EH (cell line): ENCODE results near the gene LRRC28.

ENCODE experiments used
- DNase-seq: peaks from one replicate; pipeline ENCODE4 v3.0.0-alpha.2; 2015; ENCODE audit warnings: low read depth

Gene LRRC28

GRCh38 chr15:99249270-99249841, 1.9 kb upstream of the LRRC28 start, which contains the start of gene TTC23:
TTC23 (minus strand) TSS chr15:99249581; CDS start chr15:99228712, 20,869 bp downstream.
- peak; percentile 92 for DNase-seq

GRCh38 chr15:99250001-99250400, 1.3 kb upstream of the LRRC28 start:
- DNase-seq, result no peak

DNA sequence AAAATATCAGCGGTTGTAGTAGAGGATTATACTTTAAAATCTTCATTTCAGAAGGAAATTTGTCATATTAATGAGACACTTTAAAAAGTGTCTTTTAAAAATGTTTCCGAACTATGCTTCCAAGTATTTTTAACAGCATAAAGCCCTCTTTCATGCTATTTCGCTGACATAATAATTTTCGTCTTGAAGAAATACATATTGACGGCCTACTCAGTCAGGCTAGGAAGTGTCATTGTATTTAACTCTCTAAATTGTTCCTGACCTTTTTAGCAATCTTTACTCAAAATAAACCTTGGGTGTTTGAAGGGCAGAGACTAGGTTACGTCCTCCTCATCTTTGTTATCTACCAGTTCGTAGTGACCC, 806 bp upstream of the LRRC28 start:
- DNase-seq, result no peak

- no peak for DNase-seq
Observed at GRCh38 chr15:99252326-99252725, 1.0 kb downstream of the LRRC28 start.

DNA sequence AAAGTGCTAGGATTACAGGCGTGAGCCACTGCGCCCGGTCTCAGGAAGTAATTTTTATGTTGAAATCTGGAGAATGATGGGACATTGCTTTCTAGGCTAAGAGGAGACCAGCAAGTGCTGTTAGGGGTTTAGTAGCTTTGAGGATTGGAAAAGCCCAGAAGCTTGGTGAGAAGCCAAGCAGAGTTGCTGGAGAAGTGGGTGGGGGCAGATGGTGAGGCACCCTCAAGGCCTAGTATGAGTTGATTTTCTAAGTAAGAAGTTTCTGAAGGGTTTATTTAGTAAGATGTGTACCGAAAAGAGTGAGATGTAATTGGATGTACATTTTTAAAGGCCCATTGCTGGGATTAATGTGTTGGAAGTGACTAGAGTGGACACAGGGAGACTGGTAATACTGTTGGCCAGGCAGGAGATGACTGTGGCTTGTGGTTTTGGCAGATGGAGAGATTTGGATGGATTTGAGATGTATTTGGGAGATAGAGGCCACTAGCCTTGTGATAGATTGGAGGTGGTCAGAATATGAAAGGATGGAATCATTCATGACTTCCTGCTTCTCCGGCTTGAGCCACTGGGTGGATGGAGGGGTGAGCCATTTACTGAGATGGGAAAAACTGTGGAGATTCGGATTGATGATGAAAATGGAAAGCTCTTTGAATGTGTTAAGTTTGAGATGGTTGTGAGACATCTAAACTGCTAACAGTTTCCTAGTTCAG, 2.3 kb downstream of the LRRC28 start:
- peak; percentile 86 for DNase-seq

DNA sequence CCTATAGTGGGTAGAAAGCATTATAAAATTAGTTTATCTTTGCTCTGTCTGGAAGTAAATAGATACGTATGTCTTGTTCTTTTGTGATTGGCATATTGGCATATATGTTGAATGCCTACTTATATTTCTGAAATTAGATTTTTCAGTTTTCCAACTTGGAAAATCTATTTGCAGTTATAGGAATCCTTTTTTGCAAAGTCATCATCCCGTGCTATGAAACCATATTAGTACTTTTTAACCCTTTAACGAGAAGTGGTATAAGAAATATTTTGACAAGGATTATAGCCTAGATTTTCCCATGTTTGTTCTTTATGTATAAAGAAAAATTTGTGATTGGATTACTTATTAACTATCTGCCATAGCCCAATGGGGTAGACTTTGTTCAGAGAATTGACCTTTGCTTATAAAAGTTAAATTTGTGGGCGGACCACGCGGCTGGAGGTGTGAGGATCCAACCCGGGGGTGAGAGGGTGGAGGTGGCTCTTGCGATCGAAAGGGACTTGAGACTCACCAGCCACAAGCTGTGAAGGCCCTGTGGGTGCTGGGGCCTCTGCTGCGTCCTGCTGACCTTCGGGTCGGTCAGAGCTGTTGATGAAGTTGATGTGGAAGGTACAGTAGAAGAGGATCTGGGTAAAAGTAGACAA, 5.9 kb downstream of the LRRC28 start:
- no peak for DNase-seq

- no peak for DNase-seq
Observed at GRCh38 chr15:99264125-99264524, 12.8 kb downstream of the LRRC28 start.

DNA sequence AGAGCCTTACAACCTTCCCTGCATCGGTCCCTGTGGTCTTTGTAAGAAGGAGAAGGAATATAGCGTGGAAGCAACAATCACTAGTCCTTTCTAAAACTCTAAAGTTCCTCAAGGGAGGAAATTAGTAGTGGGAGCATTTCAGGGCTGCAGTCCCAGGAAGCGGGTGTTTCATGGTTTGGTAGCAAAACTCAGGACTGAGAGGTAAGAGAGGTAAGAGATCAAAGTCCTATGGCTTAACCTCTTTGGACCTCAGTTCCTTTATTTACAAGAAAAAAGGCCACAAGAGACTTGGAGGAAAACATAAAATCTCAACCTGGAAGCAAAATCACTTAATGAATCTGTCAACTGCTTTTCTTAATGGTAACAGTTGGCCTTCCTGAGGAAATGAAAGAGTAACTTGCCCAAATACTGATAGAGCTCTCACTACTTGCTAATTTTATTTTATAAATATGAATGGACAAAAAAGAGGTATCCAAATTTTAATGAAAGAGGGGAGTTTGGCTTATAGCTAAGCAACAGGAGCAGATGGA, 14.3 kb downstream of the LRRC28 start:
- no peak for DNase-seq

DNA sequence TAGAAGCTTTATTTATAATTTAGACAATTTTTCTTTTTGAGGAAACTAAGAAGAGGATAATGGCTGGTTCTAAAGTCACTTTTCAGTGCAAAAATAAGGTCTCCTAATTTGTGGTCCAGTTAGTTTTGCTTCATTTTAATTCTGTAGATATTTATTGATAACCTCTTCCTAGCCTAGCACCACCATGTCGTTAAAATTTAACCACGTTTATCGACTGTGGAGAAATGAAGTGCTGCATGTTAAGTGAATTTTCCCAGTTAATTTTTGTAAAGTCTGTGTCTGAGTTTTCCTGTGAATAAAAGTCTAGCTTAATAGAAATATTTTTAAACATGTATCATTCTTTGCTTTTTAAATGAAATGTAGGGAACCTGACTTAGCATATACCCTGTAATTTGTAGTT, 16.7 kb downstream of the LRRC28 start:
- DNase-seq, result no peak

DNA sequence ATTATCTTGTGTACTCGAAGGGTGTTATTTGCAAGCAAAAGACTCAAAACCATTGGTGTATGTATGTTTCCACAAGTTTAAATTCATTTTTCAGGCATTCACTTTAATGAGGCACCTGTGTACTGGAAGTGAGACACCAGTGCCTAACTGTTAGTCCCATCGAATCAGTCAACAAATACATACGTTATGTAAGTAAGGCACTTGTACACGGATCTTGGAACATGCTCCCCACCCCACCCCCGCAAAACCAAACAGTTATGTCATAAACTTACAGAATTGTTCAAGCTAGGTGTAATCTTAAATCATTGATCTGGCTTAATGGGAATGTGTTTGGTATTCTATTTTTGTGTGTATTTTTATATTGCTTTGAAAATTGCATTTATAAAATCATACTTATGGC, 17.1 kb downstream of the LRRC28 start:
- DNase-seq, result no peak

- DNase-seq, result no peak
Observed at GRCh38 chr15:99273801-99274200, 22.5 kb downstream of the LRRC28 start.

GRCh38 chr15:99275061-99275460, 23.8 kb downstream of the LRRC28 start:
- no peak for DNase-seq

GRCh38 chr15:99275525-99276128, 24.3 kb downstream of the LRRC28 start:
- no peak for DNase-seq

DNA sequence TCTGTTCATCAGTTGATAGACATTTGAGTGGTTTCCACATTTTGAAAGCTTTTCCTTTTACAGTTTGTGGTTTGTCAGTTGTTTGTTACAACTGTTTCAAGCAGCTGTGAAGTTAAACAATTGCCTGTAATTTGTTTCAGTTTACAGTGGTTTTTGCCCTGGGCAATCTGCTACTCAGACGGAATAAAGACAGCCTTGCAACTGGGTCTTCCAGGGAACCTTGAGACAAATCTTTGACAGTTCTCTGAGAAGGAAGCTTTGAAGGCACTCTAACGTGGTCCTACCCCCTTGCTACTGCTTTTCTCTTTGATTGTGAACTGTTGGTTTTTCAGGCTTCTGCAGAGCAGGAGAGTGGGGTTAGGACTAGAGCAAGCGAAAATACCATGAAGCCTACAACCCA, 28.0 kb downstream of the LRRC28 start:
- no peak for DNase-seq

GRCh38 chr15:99279827-99280226, 28.5 kb downstream of the LRRC28 start:
- DNase-seq, result no peak

DNA sequence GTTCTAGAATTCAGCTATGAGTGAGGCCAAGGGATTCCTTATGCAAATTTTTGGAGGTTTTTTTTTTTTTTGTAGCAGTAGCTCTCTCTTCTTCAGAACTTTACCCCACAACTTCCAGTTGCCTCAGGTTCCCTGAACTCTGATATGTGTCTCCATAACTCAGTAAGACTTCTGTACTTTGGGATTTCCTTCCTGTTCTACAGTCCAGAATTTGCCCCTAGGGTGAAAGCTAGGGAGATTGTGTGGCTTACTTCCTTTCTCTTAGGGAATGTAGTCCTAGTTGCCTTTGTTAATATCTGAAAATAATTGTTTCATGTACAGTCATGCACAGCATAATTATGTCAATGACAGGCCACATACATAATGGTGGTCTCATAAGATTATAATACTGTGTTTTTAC, 30.8 kb downstream of the LRRC28 start:
- peak; percentile 37 for DNase-seq

DNA sequence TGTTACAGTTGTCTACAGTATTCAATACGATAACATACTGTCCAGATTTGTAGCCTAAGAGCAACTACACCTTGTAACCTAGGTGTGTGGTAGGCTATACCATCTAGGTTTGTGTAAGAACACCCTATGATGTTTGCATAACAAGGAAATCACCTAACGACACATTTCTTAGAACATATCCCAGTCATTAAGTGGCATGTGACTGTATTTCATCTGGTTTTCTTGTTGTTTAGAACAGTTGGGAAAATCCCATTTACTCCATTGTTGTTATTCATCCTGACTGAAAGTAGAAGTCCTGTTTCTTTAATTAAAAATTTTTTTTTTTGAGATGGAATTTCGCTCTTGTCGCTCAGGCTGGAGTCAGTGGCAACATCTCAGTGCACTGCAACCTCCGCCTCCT, 31.3 kb downstream of the LRRC28 start:
- DNase-seq, result no peak

GRCh38 chr15:99283717-99284116, 32.4 kb downstream of the LRRC28 start:
- DNase-seq, result no peak

- no peak for DNase-seq
Observed at GRCh38 chr15:99291643-99292042, 40.4 kb downstream of the LRRC28 start.

DNA sequence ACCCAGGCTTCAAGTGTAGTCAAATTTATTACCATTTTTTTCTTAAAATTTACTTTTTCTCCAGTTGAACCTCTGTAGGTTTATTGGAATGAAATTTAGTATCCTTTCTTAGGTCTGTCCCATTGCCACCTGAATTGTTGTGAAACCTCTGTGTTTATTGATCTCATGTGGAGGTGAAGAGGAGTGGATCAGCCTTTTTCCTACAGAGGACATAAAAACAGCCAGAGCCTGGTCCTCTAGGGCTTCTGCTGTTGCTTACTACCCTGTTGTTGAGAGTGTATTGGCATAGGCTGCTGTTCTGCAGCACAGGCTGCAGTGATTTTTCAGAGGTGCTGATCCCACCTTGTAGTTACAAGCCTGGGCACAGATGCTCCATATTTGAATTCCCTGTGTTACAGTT, 44.6 kb downstream of the LRRC28 start:
- no peak for DNase-seq

- peak; percentile 38 for DNase-seq
Observed at GRCh38 chr15:99296386-99296785, 45.1 kb downstream of the LRRC28 start.

- no peak for DNase-seq
Observed at GRCh38 chr15:99303907-99304306, 52.6 kb downstream of the LRRC28 start.
